Measurements from ENCODE around the gene ZNF774. TPM values are rescaled to one million over a fixed set of nuclear protein-coding genes. Genes with fewer than 3 reads are reported as not detected.

The ZNF774 gene
- total RNA-seq, 2 experiments from 2014 or later, result 0.60 to 1.6 TPM

- POLR2A ChIA-PET, result no interaction called here
- CTCF ChIA-PET, result interaction anchor here (0.8 to 5.0 kb wide), 54 partner anchors 9 to 614 kb away, joined by 3 to 131 read pairs (median 8); partner anchors contain the start of genes BLM, HDDC3, MAN2A2 and ZNF774
- Mint-ChIP-seq H3K9me3 (ENCODE audit: insufficient read depth) (no peaks in the 10 kb centered on the region), H3K27me3 (ENCODE audit: low read depth) (peaks cover 2% of the 10 kb centered on the region), H3K27ac (no peak overlapping the region), H3K4me3 (no peak overlapping the region), H3K4me1 (ENCODE audit: low read depth) (peaks cover 7% of the 10 kb centered on the region), H3K36me3 (ENCODE audit: low read depth) (no peaks in the 10 kb centered on the region)
- DNase-seq (no peak), ATAC-seq (no peak)
Measured at GRCh38 chr15:90320885-90321278, 31.2 kb upstream of the ZNF774 start.

DNA sequence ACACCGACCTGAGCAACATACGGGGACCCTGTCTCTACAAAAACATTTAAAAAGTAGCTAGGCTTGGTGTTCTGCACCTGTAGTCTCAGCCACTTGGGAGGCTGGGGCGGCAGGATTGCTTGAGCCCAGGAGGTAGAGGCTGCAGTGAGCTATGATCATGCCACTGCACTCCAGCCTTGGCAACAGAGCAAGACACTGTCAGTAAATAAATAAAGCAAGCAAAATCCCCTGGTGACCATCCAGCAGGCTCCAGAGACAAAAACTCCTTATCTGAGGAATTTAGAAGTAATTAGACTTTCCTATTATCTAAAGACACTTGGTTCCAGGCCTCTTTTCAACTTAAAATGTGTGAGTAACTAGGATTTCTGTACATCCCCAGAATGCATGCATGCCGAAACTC lies 29.5 kb upstream of the ZNF774 start:
- Mint-ChIP-seq H3K27ac (no peak overlapping the region), H3K4me3 (no peak overlapping the region), H3K4me1 (ENCODE audit: low read depth) (peaks cover 7% of the 10 kb centered on the region), H3K9me3 (ENCODE audit: insufficient read depth) (no peaks in the 10 kb centered on the region), H3K36me3 (ENCODE audit: low read depth) (no peaks in the 10 kb centered on the region), H3K27me3 (ENCODE audit: low read depth) (peaks cover 2% of the 10 kb centered on the region)
- ATAC-seq, result no peak
- no peak for DNase-seq
- CTCF ChIA-PET, result interaction anchor here (0.5 to 1.4 kb wide), 2 partner anchors 14 to 136 kb away, joined by 3 to 4 read pairs; no protein-coding TSS in a partner anchor
- POLR2A ChIA-PET, result no interaction called here

DNA sequence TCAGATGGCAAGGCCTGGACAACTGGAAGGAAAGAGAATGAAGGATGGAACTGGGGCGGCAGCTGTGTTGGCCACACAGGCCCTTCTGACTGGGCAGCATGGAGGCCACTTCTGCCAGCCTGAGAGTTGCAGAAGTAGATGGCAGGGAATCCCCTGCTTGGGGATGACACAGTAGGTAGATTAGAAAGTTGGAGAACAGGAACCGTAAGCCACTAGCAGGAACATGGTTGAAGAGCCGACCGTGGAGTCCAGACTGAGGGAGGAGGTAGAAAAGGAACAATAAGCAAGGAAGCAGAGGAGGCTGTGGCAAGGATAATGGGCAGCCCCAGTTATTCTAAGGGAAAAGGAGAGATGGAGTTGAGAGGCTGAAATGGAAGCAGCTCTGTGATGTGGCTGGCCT lies 26.4 kb upstream of the ZNF774 start:
- Mint-ChIP-seq H3K27ac (no peak overlapping the region), H3K9me3 (ENCODE audit: insufficient read depth) (no peaks in the 10 kb centered on the region), H3K36me3 (ENCODE audit: low read depth) (no peaks in the 10 kb centered on the region), H3K4me1 (ENCODE audit: low read depth) (no peaks in the 10 kb centered on the region), H3K27me3 (ENCODE audit: low read depth) (no peaks in the 10 kb centered on the region), H3K4me3 (no peak overlapping the region)
- POLR2A ChIA-PET, result no interaction called here
- CTCF ChIA-PET, result interaction anchor here (2.6 kb wide), 1 partner anchor 156 kb away, joined by 10 read pairs; no protein-coding TSS in a partner anchor
- ATAC-seq (no peak), DNase-seq (no peak)

DNA sequence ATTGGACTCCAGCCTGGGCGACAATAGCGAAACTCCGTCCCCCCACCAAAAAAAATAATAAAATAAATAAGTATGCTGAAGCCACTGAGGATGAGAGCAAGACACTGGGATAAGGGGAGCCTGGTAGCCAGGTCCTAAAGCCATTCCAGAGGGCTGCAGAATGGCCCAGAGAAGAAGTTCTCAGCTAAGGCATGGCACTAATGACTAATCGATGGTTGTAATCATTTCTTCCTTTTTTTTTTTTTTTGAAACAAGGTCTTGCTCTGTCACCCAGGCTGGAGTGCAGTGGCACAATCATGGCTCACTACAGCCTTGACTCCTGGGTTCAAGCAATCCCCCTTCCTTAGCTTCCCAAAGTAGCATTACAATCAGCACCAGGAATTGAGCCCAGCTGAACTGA lies 25.6 kb upstream of the ZNF774 start:
- H3K9me3 Mint-ChIP-seq (ENCODE audit: insufficient read depth), result no peaks in the 10 kb centered on the region
- H3K4me3 Mint-ChIP-seq, result no peak overlapping the region
- ChIA-PET POLR2A (interaction anchor here (1.0 kb wide), 1 partner anchor 16 kb away, joined by 7 read pairs; no protein-coding TSS in a partner anchor), CTCF (interaction anchor here (1.2 to 1.4 kb wide), 2 partner anchors 35 to 156 kb away, joined by 3 to 5 read pairs; no protein-coding TSS in a partner anchor)
- no peaks in the 10 kb centered on the region for H3K36me3 Mint-ChIP-seq (ENCODE audit: low read depth)
- H3K27ac Mint-ChIP-seq, result no peak overlapping the region
- no peaks in the 10 kb centered on the region for H3K4me1 Mint-ChIP-seq (ENCODE audit: low read depth)
- ATAC-seq, result no peak
- H3K27me3 Mint-ChIP-seq (ENCODE audit: low read depth), result no peaks in the 10 kb centered on the region
- no peak for DNase-seq

- no peaks in the 10 kb centered on the region for H3K4me1 Mint-ChIP-seq (ENCODE audit: low read depth)
- no peaks in the 10 kb centered on the region for H3K9me3 Mint-ChIP-seq (ENCODE audit: insufficient read depth)
- ATAC-seq (no peak), DNase-seq (no peak)
- CTCF ChIA-PET, result interaction anchor here (0.9 to 1.4 kb wide), 3 partner anchors 34 to 155 kb away, joined by 3 to 5 read pairs (median 3); no protein-coding TSS in a partner anchor
- H3K27ac Mint-ChIP-seq, result no peak overlapping the region
- no peaks in the 10 kb centered on the region for H3K27me3 Mint-ChIP-seq (ENCODE audit: low read depth)
- no peaks in the 10 kb centered on the region for H3K36me3 Mint-ChIP-seq (ENCODE audit: low read depth)
- H3K4me3 Mint-ChIP-seq, result no peak overlapping the region
- POLR2A ChIA-PET, result no interaction called here
Measured at GRCh38 chr15:90327311-90327710, 24.8 kb upstream of the ZNF774 start.

DNA sequence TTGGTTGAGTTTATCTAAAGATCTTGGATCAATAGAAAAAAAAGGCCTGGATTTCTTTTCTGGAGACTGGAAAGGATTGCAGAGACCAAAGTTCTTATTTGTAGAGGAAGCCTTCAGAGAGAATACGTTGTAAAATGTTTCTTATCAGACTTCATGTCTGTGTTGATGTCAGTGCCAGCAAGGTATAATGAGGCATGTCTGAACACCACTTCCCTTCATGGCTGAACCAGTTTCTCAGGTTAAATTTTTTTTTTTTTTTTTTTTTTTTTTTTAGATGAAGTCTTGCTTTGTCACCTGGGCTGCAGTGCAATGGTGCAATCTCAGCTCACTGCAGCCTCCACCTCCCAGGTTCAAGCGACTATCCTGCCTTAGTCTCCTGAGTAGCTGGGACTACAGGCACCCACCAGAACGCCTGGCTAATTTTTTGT lies 17.8 kb upstream of the ZNF774 start:
- ATAC-seq, result no peak
- Mint-ChIP-seq H3K36me3 (ENCODE audit: low read depth) (no peaks in the 10 kb centered on the region), H3K27ac (no peak overlapping the region), H3K4me1 (ENCODE audit: low read depth) (peaks cover 10% of the 10 kb centered on the region), H3K4me3 (no peak overlapping the region), H3K27me3 (ENCODE audit: low read depth) (no peaks in the 10 kb centered on the region), H3K9me3 (ENCODE audit: insufficient read depth) (no peaks in the 10 kb centered on the region)
- no peak for DNase-seq
- ChIA-PET POLR2A (no interaction called here), CTCF (no interaction called here)

GRCh38 chr15:90336705-90337141 lies 15.4 kb upstream of the ZNF774 start:
- Mint-ChIP-seq H3K9me3 (ENCODE audit: insufficient read depth) (no peaks in the 10 kb centered on the region), H3K36me3 (ENCODE audit: low read depth) (no peaks in the 10 kb centered on the region), H3K4me3 (no peak overlapping the region), H3K4me1 (ENCODE audit: low read depth) (peaks cover 10% of the 10 kb centered on the region), H3K27me3 (ENCODE audit: low read depth) (no peaks in the 10 kb centered on the region), H3K27ac (peak overlapping the region; percentile 70)
- CTCF ChIA-PET, result interaction anchor here (0.6 to 2.5 kb wide), 8 partner anchors 8 to 146 kb away, joined by 3 to 32 read pairs (median 4); no protein-coding TSS in a partner anchor
- POLR2A ChIA-PET, result no interaction called here
- peak; percentile 76 for ATAC-seq
- DNase-seq, result peak; percentile 47

DNA sequence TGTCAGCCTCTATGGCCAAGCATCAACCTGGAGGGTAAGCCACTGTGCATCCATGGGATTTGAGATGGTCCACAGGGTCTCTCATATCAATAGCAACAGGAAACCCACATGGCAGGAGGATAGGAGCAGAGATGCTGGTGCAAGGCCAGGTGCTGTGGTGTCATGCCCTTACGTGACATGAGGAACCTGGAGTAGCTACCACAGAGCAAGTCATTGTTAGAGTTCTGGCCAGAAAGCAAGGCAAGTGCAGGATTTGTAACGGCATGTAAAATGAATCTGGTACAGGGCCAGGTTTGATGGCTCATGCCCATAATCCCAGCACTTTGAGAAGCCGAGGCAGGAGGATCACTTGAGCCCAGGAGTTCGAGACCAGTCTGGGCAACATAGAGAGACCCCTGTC lies 14.8 kb upstream of the ZNF774 start:
- Mint-ChIP-seq H3K4me3 (no peak overlapping the region), H3K27ac (peak overlapping the region; percentile 6), H3K36me3 (ENCODE audit: low read depth) (no peaks in the 10 kb centered on the region), H3K27me3 (ENCODE audit: low read depth) (no peaks in the 10 kb centered on the region), H3K9me3 (ENCODE audit: insufficient read depth) (no peaks in the 10 kb centered on the region), H3K4me1 (ENCODE audit: low read depth) (peaks cover 12% of the 10 kb centered on the region)
- POLR2A ChIA-PET, result no interaction called here
- CTCF ChIA-PET, result interaction anchor here (1.3 to 2.5 kb wide), 6 partner anchors 15 to 145 kb away, joined by 3 to 32 read pairs (median 5); no protein-coding TSS in a partner anchor
- no peak for ATAC-seq
- DNase-seq, result no peak

DNA sequence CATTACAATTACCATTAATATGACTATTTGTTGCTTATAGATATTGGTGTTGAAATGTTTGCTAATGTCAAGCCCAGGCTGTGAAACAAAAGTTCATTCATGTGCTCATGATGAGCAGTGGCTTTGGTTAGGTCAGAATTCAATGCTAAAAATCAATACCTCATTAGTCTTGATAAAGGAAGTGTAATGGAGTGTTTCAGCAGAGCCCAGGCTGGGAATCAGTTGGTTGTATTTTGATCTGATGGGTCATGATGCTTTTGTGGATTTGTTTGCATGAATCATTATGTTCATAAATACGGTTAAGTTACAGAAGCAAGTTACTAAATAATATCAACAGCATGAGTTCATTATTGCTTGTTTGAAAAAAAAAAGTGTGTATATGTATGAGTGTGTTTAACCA lies 13.6 kb upstream of the ZNF774 start:
- H3K4me1 Mint-ChIP-seq (ENCODE audit: low read depth), result peaks cover 23% of the 10 kb centered on the region
- CTCF ChIA-PET, result interaction anchor here (0.8 kb wide), 1 partner anchor 594 kb away, joined by 3 read pairs; the partner anchor contains the start of gene HDDC3
- no peaks in the 10 kb centered on the region for H3K9me3 Mint-ChIP-seq (ENCODE audit: insufficient read depth)
- H3K27me3 Mint-ChIP-seq (ENCODE audit: low read depth), result no peaks in the 10 kb centered on the region
- POLR2A ChIA-PET, result no interaction called here
- peaks cover 2% of the 10 kb centered on the region for H3K36me3 Mint-ChIP-seq (ENCODE audit: low read depth)
- no peak overlapping the region for H3K27ac Mint-ChIP-seq
- ATAC-seq (no peak), DNase-seq (no peak)
- H3K4me3 Mint-ChIP-seq, result no peak overlapping the region

- CTCF ChIA-PET, result interaction anchor here (1.0 to 1.5 kb wide), 2 partner anchors 21 to 142 kb away, joined by 4 read pairs; no protein-coding TSS in a partner anchor
- Mint-ChIP-seq H3K27me3 (ENCODE audit: low read depth) (no peaks in the 10 kb centered on the region), H3K27ac (no peak overlapping the region), H3K4me1 (ENCODE audit: low read depth) (peaks cover 25% of the 10 kb centered on the region), H3K4me3 (no peak overlapping the region), H3K9me3 (ENCODE audit: insufficient read depth) (no peaks in the 10 kb centered on the region), H3K36me3 (ENCODE audit: low read depth) (peaks cover 2% of the 10 kb centered on the region)
- POLR2A ChIA-PET, result no interaction called here
- no peak for DNase-seq
- ATAC-seq, result no peak
Measured at GRCh38 chr15:90340345-90340744, 11.7 kb upstream of the ZNF774 start.

- POLR2A ChIA-PET, result interaction anchor here (0.9 kb wide), 1 partner anchor 124 kb away, joined by 4 read pairs; no protein-coding TSS in a partner anchor
Measured at GRCh38 chr15:90343302-90343790, 8.7 kb upstream of the ZNF774 start.

DNA sequence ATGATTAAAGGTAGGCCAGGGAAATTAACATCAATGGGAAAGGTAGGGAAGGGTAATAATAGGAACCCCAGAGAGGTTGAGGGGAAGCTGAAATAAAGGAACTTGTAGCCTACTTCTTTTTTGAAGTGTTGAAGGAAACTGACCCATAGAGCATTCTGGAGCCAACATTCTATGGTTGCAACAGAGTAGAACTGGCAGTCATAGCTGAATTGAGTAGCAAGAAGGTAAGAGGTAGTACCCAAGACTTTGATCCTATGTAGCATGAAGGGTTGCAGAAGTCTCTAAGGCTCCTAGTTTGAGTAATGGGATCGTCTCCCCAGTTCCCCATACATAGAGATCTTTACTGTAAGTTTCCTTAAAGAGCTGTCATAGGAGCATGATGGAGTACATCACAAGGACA lies 7.4 kb upstream of the ZNF774 start:
- Mint-ChIP-seq H3K27ac (no peak overlapping the region), H3K27me3 (ENCODE audit: low read depth) (peaks cover 11% of the 10 kb centered on the region)
- POLR2A ChIA-PET, result no interaction called here

More at GRCh38 chr15:90343302-90343790, 8.7 kb upstream of the ZNF774 start:
- Mint-ChIP-seq H3K27me3 (ENCODE audit: low read depth) (peaks cover 10% of the 10 kb centered on the region), H3K9me3 (ENCODE audit: insufficient read depth) (no peaks in the 10 kb centered on the region), H3K4me1 (ENCODE audit: low read depth) (peaks cover 16% of the 10 kb centered on the region), H3K27ac (no peak overlapping the region), H3K36me3 (ENCODE audit: low read depth) (peaks cover 2% of the 10 kb centered on the region), H3K4me3 (no peak overlapping the region)
- CTCF ChIA-PET, result interaction anchor here (1.1 kb wide), 2 partner anchors 13 to 23 kb away, joined by 3 to 8 read pairs; no protein-coding TSS in a partner anchor
- DNase-seq (no peak), ATAC-seq (no peak)

More for the DNA sequence above, 7.4 kb upstream of the ZNF774 start:
- CTCF ChIA-PET, result interaction anchor here (0.8 to 3.0 kb wide), 3 partner anchors 8 to 32 kb away, joined by 4 to 17 read pairs (median 4); no protein-coding TSS in a partner anchor
- ATAC-seq (no peak), DNase-seq (no peak)
- Mint-ChIP-seq H3K4me3 (no peak overlapping the region), H3K4me1 (ENCODE audit: low read depth) (peaks cover 16% of the 10 kb centered on the region), H3K36me3 (ENCODE audit: low read depth) (peaks cover 2% of the 10 kb centered on the region), H3K9me3 (ENCODE audit: insufficient read depth) (no peaks in the 10 kb centered on the region)

Measured in activated CD8-positive, alpha-beta T cell treated with anti-CD3 and anti-CD28 coated beads, Interleukin-2, amount 10 ng/mL, durations not matched to agents 7 days and 5 days (primary cell).